A549 (cell line): ENCODE measurements around the gene GALC. TPM values are rescaled to one million over a fixed set of nuclear protein-coding genes. Genes with fewer than 3 reads are reported as not detected.
A peak's percentile ranks its signal among the peaks of the same experiment; 100 is the strongest.

Source experiments
- ATAC-seq, 2 experiments: fragments of 200-7000 bp in 1 of 2; fragments of >200 bp in 1 of 2; cut with Nextera tagmentation in 1 of 2; cut with Tn5 transposase in 1 of 2; 3 replicates each; pipeline versions ENCODE4 v1.8.0 to v1.9.1; 2018 to 2020; ENCODE audit warnings: mild to moderate bottlenecking in 1 of 2, moderate library complexity in 1 of 2
- CTCF ChIA-PET: fragments of 300-600 bp; sonication (Branson Sonifier 250); formaldehyde crosslinking; extraction: SDS; loops from one replicate; lab custom pipeline; 2021; ENCODE audit warnings: antibody characterized with exemption, inconsistent platforms; lab: Yijun Ruan, JAX
- POLR2A ChIA-PET: fragments of 350-600 bp; formaldehyde crosslinking; extraction: SDS; loops from one replicate; lab custom pipeline; 2021; ENCODE audit warnings: antibody characterized with exemption, inconsistent platforms; lab: Yijun Ruan, JAX
- DNase-seq, 2 experiments: peaks; one replicate each; pipeline versions ENCODE4 v3.0.0 to v3.0.0-alpha.2; 2011 to 2016; ENCODE audit warnings: low read depth in 1 of 2, low spot score in 1 of 2
- FAIRE-seq: peaks from 2 replicates; lab custom pipeline; 2011; peaks lifted over from hg19 to GRCh38; lab: Jason Lieb, UNC
- H3K27ac ChIP-seq, 2 experiments: fragments of >200 bp; sonication (Bioruptor Twin); formaldehyde crosslinking; 3 replicates each; pipeline ENCODE4 v1.5.1; 2016 to 2017
- H3K4me1 ChIP-seq: fragments of >200 bp; sonication (Bioruptor Twin); formaldehyde crosslinking; 3 replicates; pipeline ENCODE4 v1.6.1; 2016
- H3K4me2 ChIP-seq: fragments of >200 bp; sonication (Bioruptor Twin); formaldehyde crosslinking; 3 replicates; pipeline ENCODE4 v1.6.1; 2016
- H3K4me3 ChIP-seq: fragments of >200 bp; sonication (Bioruptor Twin); formaldehyde crosslinking; 3 replicates; pipeline ENCODE4 v1.5.1; 2016
- H3K9me3 ChIP-seq: fragments of >200 bp; sonication (Bioruptor Twin); formaldehyde crosslinking; 3 replicates; pipeline ENCODE4 v1.6.1; 2016
- BCL3 ChIP-seq: fragments of >200 bp; sonication (Bioruptor Twin); formaldehyde crosslinking; IDR thresholded peaks from 3 replicates; pipeline ENCODE4 v1.6.1; 2016
- CBX2 ChIP-seq: fragments of 200-600 bp; sonication (generic); IDR thresholded peaks from 2 replicates; pipeline ENCODE4 v1.6.1; 2016; ENCODE audit warnings: low read depth, mild to moderate bottlenecking, borderline replicate concordance
- CHD2 ChIP-seq: fragments of 150-350 bp; IDR thresholded peaks from 2 replicates; pipeline ENCODE4 v1.6.1; 2014; ENCODE audit warnings: low read length; ENCODE audit not compliant: partially characterized antibody
- ELK1 ChIP-seq: fragments of 150-350 bp; IDR thresholded peaks from 2 replicates; pipeline ENCODE4 v1.6.1; 2014; ENCODE audit warnings: low read depth, mild to moderate bottlenecking, low read length
- EP300 ChIP-seq, 2 experiments: fragments of >200 bp; sonication (Bioruptor Twin); formaldehyde crosslinking; IDR thresholded peaks; 2 replicates in 1 of 2; 3 replicates in 1 of 2; pipeline ENCODE4 v1.6.1; 2016 to 2017
- ESRRA ChIP-seq: fragments of 150-350 bp; IDR thresholded peaks from 2 replicates; pipeline ENCODE4 v1.6.1; 2014; ENCODE audit warnings: mild to moderate bottlenecking, low read length, borderline replicate concordance
- FOSB ChIP-seq: fragments of 250-450 bp; sonication (Bioruptor Pico); IDR thresholded peaks from 2 replicates; pipeline ENCODE4 v1.5.0; 2020; ENCODE audit warnings: mild to moderate bottlenecking, moderate library complexity
- FOXS1 ChIP-seq: fragments of 250-450 bp; sonication (Bioruptor Pico); IDR thresholded peaks from 2 replicates; pipeline ENCODE4 v1.5.0; 2020; ENCODE audit warnings: mild to moderate bottlenecking, moderate library complexity
- GATA3 ChIP-seq: IDR thresholded peaks from 2 replicates; pipeline ENCODE4 v1.6.1; 2012; ENCODE audit warnings: borderline replicate concordance
- HDAC2 ChIP-seq: fragments of 200-600 bp; sonication (generic); IDR thresholded peaks from 2 replicates; pipeline ENCODE4 v1.6.1; 2016
- HMGXB4 ChIP-seq: fragments of 250-450 bp; sonication (Bioruptor Pico); IDR thresholded peaks from 2 replicates; pipeline ENCODE4 v1.5.0; 2021; ENCODE audit warnings: mild to moderate bottlenecking, moderate library complexity, borderline replicate concordance
- HOXB5 ChIP-seq: fragments of 250-450 bp; sonication (Bioruptor Pico); IDR thresholded peaks from 2 replicates; pipeline ENCODE4 v1.5.0; 2020; ENCODE audit warnings: mild to moderate bottlenecking, moderate library complexity
- KDM5A ChIP-seq: fragments of 200-600 bp; sonication (generic); IDR thresholded peaks from 2 replicates; pipeline ENCODE4 v1.6.1; 2016; ENCODE audit warnings: antibody characterized with exemption, mild to moderate bottlenecking
- MAFK ChIP-seq: fragments of 450-650 bp; IDR thresholded peaks from 2 replicates; pipeline ENCODE4 v1.6.1; 2014; ENCODE audit not compliant: partially characterized antibody
- NPAS2 ChIP-seq: fragments of 250-450 bp; sonication (Bioruptor Pico); IDR thresholded peaks from 2 replicates; pipeline ENCODE4 v1.8.0; 2022; ENCODE audit warnings: mild to moderate bottlenecking, moderate library complexity, borderline replicate concordance
- NR3C1 ChIP-seq: fragments of >200 bp; sonication (Bioruptor Twin); formaldehyde crosslinking; IDR thresholded peaks from 3 replicates; pipeline ENCODE4 v1.6.1; 2017
- POLR2AphosphoS2 ChIP-seq: conservative IDR thresholded peaks from 2 replicates; pipeline ENCODE4 v1.6.1; 2012; ENCODE audit warnings: low read length, improper control_type of control experiment, inconsistent platforms
- RARB ChIP-seq: fragments of 250-450 bp; sonication (Bioruptor Pico); IDR thresholded peaks from 2 replicates; pipeline ENCODE4 v1.8.0; 2021; ENCODE audit warnings: mild to moderate bottlenecking, moderate library complexity
- RCOR1 ChIP-seq: fragments of 150-350 bp; IDR thresholded peaks from 2 replicates; pipeline ENCODE4 v1.6.1; 2014; ENCODE audit warnings: antibody characterized with exemption, low read length, low read depth
- RFX5 ChIP-seq: fragments of 450-650 bp; IDR thresholded peaks from 2 replicates; pipeline ENCODE4 v1.7.1; 2014; ENCODE audit warnings: antibody characterized with exemption, mild to moderate bottlenecking, moderate library complexity
- SMC3 ChIP-seq: fragments of >200 bp; sonication (Bioruptor Twin); formaldehyde crosslinking; IDR thresholded peaks from 3 replicates; pipeline ENCODE4 v1.6.1; 2018; ENCODE audit warnings: inconsistent platforms
- SREBF2 ChIP-seq: fragments of 450-650 bp; IDR thresholded peaks from 2 replicates; pipeline ENCODE4 v1.6.1; 2014; ENCODE audit warnings: mild to moderate bottlenecking, moderate library complexity
- ZC3H11A ChIP-seq: fragments of 450-650 bp; IDR thresholded peaks from 2 replicates; pipeline ENCODE4 v1.6.1; 2014; ENCODE audit warnings: antibody characterized with exemption, mild to moderate bottlenecking
- ZFP36 ChIP-seq: fragments of 450-650 bp; IDR thresholded peaks from 2 replicates; pipeline ENCODE4 v1.6.1; 2014; ENCODE audit warnings: borderline replicate concordance; ENCODE audit not compliant: partially characterized antibody
- WGBS: methylation state at CpG from one replicate; pipeline ENCODE4 v1.1.6; 2017; ENCODE audit errors: missing lambda C conversion rate; 5-methylcytosine and 5-hydroxymethylcytosine counted together
- polyA plus RNA-seq, 4 experiments: library from polyadenylated mRNA; depleted of rRNA in 3 of 4; stranded (reverse); fragments of >200 nt; fragmentation: RNase III in 1 of 4; extraction: RNeasy Plus Mini Kit Qiagen cat#74134 plus additional on column Dnase treatment in 1 of 4; gene quantifications; 2 replicates in 3 of 4; 3 replicates in 1 of 4; pipeline ENCODE4 v1.2.3, GENCODE V29; 2011 to 2017

Gene GALC
- polyA plus RNA-seq, 2 of the 4 experiments (the other 2 are of a cell fraction): 15.5 to 38.3 TPM

GRCh38 chr14:87934185-87934584, 58.8 kb downstream of the GALC start:
- DNase-seq (peak in 1 of 2 experiments; percentile 30), ATAC-seq (peak; percentile 64 to 77; a peak in 5 of 6 replicates), FAIRE-seq (no peak)
- Histone ChIP-seq H3K4me1 (no peaks in the 10 kb centered on the region), H3K27ac (no peak overlapping the region), H3K4me3 (no peak overlapping the region), H3K9me3 (no peaks in the 10 kb centered on the region), H3K4me2 (no peak overlapping the region)
- ChIA-PET POLR2A (no interaction called here), CTCF (interaction anchor here (1.2 to 7.4 kb wide), 2 partner anchors 9 to 11 kb away, joined by 3 to 50 read pairs; no protein-coding TSS in a partner anchor)
- TF ChIP-seq EP300 (IDR thresholded peaks at IDR 0.05) (no peak), HOXB5 (CRISPR knock-in tag) (no peak), SREBF2 (no peak), CHD2 (no peak), NR3C1 (no peak), ZC3H11A (no peak), SMC3 (no peak), RARB (CRISPR knock-in tag) (no peak), ESRRA (no peak), HDAC2 (no peak), ZFP36 (no peak), POLR2AphosphoS2 (no peak), ELK1 (no peak)
- WGBS: 50% methylated on average over 3 of the region's 3 CpGs

- CTCF ChIA-PET: no interaction called here
- WGBS: 29% methylated on average over 6 of the region's 6 CpGs
- ATAC-seq: no peak
These were observed 76.1 kb downstream of the GALC start for GRCh38 chr14:87916886-87917275.

GRCh38 chr14:87916103-87916885, 76.7 kb downstream of the GALC start:
- POLR2A ChIA-PET: no interaction called here
- Histone ChIP-seq H3K4me1 (no peaks in the 10 kb centered on the region), H3K27ac (no peak overlapping the region), H3K9me3 (no peaks in the 10 kb centered on the region), H3K4me3 (no peak overlapping the region), H3K4me2 (no peak overlapping the region)
- FAIRE-seq: no peak
- 0 out of 6 replicates have a peak, but pooled peaks of 1 of the 2 experiments have one; percentile 39 for ATAC-seq
- CTCF ChIA-PET: no interaction called here
- 61% methylated on average over 20 of the region's 31 CpGs for whole genome bisulfite sequencing
- DNase-seq: no peak
- TF ChIP-seq FOXS1 (CRISPR knock-in tag): no peak
- no peak for TF ChIP-seq RCOR1
- TF ChIP-seq HMGXB4 (CRISPR knock-in tag): no peak
- TF ChIP-seq FOSB (CRISPR knock-in tag): no peak
- no peak for TF ChIP-seq CHD2
- no peak for TF ChIP-seq EP300 (IDR thresholded peaks at IDR 0.05)
- no peak for TF ChIP-seq MAFK
- TF ChIP-seq BCL3: no peak
- TF ChIP-seq GATA3: no peak

More at GRCh38 chr14:87916886-87917275, 76.1 kb downstream of the GALC start:
- Histone ChIP-seq H3K27ac (no peak overlapping the region), H3K4me2 (no peak overlapping the region), H3K4me1 (no peaks in the 10 kb centered on the region), H3K4me3 (no peak overlapping the region), H3K9me3 (no peaks in the 10 kb centered on the region)
- FAIRE-seq (no peak), DNase-seq (no peak)
- TF ChIP-seq NR3C1: no peak
- TF ChIP-seq ZC3H11A: no peak
- no peak for TF ChIP-seq RFX5
- no peak for TF ChIP-seq RCOR1
- no peak for TF ChIP-seq KDM5A
- TF ChIP-seq CBX2: no peak
- TF ChIP-seq NPAS2 (CRISPR knock-in tag): no peak
- TF ChIP-seq ESRRA: no peak
- TF ChIP-seq SMC3: no peak
- POLR2A ChIA-PET: no interaction called here
